GM21360 (cell line): ENCODE data around the gene LZTFL1.
"Not testable (repeated sequence)": the region's sequence is repeated elsewhere in the genome, so short reads cannot be mapped to it uniquely, and the experiment has no call there.

ENCODE experiments used
- ATAC-seq: cut with Tn5 transposase; IDR thresholded peaks from one replicate; pipeline ENCODE4 v1.9.1; 2021; ENCODE audit warnings: mild to moderate bottlenecking, moderate library complexity; ENCODE audit not compliant: unreplicated experiment

The LZTFL1 gene

GRCh38 chr3:45865563-45865962 is 23.6 kb upstream of the LZTFL1 start:
- no peak for ATAC-seq

DNA sequence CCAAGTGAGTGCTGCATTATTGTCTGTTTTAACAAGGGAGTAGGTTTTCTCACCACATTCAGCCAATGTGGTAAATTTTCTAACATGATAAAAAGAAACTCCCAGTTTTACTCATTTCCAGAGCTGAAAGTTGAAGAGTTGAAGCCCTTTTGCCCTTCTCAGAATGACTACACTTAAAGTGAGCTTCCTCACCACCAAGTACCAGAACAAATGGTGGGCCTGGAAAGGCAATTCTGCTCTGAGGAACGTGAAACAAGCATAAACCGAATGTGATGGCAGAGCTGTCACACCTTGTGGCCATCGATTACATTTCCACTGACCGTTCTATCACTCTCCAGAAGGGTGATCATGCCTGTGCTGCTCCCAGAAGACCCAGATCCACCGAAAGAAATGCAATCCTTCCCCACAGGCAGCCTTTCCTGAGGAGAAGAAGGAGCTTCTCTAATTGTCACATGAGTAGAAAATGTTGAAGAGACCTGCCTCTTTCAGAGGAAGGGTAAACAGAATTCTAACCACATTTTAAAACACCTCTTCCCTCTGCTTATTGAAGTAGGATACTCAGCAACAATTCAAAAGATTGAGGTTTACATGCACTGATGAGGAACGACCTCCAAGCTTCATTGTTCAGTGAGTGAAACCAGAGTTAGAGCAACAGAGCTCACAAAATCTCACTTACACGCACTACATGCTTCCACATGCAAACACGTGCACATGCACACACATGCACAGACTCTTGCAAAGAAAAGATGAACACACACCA is 23.0 kb upstream of the LZTFL1 start:
- ATAC-seq = peak; percentile 73

GRCh38 chr3:45861043-45861719 is 19.3 kb upstream of the LZTFL1 start:
- ATAC-seq = peak; percentile 49

DNA sequence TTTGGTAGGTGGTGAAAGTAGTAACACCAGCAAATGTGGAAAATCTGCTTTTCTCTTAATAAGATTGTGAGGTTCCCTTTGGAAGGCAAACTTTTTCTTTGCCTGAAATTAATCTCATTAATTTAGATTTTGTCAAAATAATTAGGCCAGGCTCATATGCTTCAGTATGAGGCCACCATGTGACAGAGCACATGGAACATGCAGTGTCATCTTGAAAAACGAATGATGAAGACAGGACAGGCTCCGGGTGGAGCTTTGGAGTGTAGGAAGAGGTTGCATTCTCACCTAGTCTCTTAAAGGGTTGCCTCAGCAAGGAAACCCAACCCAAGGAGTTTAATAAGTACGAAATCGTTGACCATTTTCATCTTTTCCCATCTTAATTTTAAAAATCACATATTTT is 18.6 kb upstream of the LZTFL1 start:
- no peak for ATAC-seq

DNA sequence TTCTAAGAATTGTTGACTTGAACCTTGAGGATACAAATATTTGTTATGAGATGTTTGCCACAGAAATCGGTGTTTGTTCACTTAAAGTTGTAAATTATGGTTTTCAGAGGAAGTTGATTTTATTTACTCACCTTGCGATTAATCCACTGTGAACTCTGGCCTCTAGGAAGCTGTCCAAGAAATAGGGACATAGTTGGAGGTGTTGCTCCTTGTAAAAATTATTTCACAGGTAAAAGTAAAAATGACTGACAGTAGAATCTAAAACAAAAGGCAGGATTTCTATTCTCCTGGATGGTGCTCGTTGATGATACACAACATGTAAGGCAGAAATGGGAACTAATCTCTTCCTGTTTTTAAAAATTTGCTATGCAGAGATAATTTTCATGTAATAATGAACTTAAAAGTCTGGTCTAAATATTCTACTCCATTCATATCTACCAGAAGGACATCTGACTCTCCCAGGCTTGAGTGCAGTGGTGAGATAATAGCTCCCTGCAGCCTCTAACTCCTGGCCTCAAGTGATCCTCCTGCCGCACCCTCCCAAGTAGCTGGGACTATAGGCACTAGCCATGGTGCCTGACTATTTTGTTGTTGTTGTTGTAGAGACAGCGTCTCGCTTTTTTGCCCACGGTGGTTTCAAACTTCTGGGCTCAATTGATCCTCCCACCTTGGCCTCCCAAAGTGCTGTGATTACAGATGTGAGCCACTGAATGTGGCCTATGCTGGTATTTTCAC is 17.1 kb upstream of the LZTFL1 start:
- ATAC-seq = no peak

DNA sequence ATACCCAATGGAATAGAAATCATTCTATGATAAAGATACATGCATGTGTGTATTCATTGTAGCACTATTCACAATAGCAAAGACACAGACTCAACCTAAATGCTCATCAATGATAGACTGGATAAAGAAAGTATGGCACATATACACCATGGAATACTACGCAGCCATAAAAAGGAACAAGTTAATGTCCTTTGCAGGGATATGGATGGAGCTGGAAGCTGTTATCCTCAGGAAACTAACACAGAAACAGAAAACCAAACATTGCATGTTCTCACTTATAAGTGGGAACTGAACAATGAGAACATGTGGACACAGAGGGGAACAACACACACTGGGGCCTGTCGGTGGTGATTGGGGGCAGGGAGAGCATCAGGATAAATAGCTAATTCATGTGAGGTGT is 15.1 kb upstream of the LZTFL1 start:
- ATAC-seq = not testable (repeated sequence)

- not testable (repeated sequence) for ATAC-seq
Measured at GRCh38 chr3:45856323-45856722, 14.4 kb upstream of the LZTFL1 start.

DNA sequence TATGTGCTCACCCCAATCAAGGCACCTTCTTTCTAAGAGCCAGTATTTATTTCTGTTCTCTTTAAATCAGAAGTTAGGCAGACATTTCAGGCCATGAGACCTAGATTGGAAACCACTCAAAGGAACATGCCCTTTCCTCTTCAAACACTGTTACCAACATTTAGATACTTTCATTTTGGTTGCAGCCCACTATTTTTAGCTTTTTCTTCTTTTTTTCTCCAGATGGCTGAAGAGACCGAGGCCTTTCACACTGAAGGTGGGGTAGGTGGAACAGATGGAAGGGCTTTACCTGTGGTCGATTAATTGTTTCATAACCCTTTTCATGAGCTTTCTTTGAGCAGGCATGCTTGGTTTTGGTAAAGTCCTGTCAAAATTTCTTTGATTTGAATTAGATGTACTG is 10.9 kb upstream of the LZTFL1 start:
- no peak for ATAC-seq

GRCh38 chr3:45848392-45848791 is 6.5 kb upstream of the LZTFL1 start:
- no peak for ATAC-seq

GRCh38 chr3:45844616-45845015 is 2.7 kb upstream of the LZTFL1 start:
- ATAC-seq = no peak

GRCh38 chr3:45842851-45843625 is 1.1 kb upstream of the LZTFL1 start:
- ATAC-seq = no peak

DNA sequence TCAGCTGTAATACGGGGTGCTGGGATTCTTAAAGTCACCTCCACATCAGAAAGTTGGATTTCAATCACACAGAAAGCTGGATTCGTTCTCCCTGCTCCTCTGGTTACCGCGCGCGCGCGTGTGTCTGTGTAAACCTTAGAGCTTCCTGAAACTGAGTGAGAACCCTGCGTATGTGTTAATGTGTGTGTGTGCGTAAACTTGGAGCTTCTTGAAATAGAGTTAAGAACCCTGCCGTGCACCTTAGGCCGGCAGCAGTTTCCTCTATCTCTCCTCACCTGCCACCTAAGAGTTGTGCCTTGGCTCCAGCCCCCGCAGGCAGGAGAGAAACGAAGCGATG is 531 bp downstream of the LZTFL1 start:
- peak; percentile 23 for ATAC-seq

DNA sequence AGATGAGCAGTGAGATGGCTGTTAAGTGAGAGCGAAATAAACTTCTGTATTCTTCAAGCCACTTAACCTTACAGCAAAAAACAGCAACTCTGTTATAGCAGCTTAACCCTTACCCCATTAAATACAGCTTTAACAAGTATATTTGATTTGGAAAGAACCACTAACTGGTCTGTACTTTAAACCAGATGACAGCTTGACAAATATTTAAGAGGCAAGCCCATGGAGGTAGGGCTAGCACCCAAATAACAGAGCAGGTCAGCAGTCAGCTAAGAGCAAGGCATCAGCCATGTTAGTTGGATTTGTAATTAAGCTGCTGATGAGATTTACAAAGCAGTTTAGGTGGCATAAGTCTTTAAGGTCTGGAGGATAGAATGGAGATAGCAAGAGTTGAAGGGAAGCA is 3.5 kb downstream of the LZTFL1 start:
- no peak for ATAC-seq

DNA sequence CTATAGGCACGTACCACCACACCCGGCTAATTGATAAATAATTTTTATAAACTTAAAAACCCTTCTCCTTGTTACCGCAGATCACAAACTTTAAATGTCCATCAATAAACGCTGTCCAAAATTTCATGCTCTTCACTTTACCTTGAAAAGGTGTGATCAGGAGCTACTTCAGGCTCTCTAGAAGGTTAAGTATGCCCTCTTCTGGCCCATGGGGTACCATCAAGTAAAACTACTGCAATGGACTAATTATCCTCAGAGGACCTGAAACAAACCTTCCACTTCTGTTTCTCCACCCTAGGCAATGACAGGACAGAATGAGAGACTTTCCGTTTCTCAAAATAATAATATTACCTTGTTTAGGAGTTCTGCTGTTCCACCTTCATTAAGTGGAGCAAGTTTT is 9.2 kb downstream of the LZTFL1 start:
- ATAC-seq = no peak

DNA sequence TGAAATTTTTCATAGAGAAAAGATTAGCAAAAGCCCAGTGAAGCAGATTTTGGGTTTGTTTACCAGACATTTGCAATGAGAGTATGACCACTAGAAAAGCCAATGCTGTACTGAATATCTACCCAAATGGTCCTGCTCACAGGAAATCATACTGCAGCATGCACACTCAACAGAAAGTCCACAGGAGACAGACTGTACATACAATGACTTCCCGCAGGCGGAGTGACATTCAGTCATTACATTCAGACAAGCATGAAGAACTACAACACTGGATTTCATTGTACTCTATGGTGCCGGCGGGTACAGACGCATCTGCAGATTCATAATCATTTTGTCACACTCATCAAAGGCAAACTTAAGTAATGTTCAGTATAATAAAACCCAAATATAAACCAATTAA is 11.8 kb downstream of the LZTFL1 start:
- no peak for ATAC-seq

GRCh38 chr3:45826908-45827307 is 15.0 kb downstream of the LZTFL1 start:
- ATAC-seq = no peak

- ATAC-seq = no peak
Measured at GRCh38 chr3:45826321-45826720, 15.6 kb downstream of the LZTFL1 start.

DNA sequence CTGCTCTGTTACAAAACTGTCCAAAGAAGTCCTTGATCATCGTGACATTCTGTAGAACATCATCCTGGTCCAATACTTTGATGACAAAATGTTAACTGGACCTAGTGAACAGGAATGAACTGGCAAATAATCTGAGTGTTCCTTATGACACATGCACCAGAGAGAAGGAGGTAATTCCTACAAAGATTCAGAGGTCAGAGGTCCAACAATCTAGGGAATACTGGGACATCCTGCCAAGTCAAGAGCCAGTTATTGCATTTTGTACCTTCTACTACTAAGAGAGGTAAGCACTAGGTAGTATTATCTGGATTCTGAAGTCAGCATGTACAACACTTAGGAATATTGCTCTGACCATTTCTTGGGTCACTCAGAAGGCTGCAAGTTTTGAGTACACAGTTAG is 20.8 kb downstream of the LZTFL1 start:
- no peak for ATAC-seq

GRCh38 chr3:45819543-45819942 is 22.4 kb downstream of the LZTFL1 start:
- no peak for ATAC-seq

DNA sequence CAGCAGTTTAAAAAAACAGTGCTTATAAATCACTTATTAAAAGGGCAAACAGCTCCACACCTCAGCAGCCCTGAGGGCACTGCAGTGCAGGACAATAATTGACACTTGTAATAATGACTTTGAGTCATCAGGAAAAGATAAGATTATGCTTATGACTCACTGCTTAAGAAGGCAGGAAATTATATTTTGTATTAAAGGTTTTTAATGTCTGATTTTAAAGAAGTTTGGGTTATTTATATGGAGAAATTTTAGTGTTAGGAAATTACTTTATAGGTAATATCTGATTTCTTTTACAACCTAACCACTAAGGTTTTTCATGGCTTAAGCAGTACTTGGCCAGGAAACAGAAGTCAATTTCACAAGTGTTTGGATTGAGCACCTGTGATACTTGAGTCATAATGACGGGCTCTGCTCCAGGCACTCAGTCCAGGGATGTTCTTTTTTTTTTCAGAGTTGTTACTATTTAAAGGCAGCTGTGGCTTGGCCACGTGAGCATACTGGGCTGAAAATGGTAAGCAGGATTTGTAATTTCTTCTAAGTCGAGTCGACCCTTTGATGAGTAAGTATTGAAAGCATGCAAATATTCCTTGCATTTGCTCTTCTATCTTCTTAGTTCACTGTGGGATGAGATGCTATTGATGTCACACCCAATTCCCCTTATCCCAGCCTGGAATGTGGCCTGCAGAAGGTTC is 23.9 kb downstream of the LZTFL1 start:
- ATAC-seq = no peak

- ATAC-seq = no peak
Measured at GRCh38 chr3:45816544-45816943, 25.4 kb downstream of the LZTFL1 start.
